NCI-H2029 treated with DMSO at 0.1 percent for 48 hours (cell line): ENCODE results near the gene CCS.
"Not testable (repeated sequence)": the region's sequence is repeated elsewhere in the genome, so short reads cannot be mapped to it uniquely, and the experiment has no call there.

Experiments used
- DNase-seq: peaks from one replicate; lab custom pipeline; 2025; lab: John Stamatoyannopoulos, UW

Gene CCS

GRCh38 chr11:66591175-66591574 lies 1.8 kb upstream of the CCS start:
- no peak for DNase-seq

DNA sequence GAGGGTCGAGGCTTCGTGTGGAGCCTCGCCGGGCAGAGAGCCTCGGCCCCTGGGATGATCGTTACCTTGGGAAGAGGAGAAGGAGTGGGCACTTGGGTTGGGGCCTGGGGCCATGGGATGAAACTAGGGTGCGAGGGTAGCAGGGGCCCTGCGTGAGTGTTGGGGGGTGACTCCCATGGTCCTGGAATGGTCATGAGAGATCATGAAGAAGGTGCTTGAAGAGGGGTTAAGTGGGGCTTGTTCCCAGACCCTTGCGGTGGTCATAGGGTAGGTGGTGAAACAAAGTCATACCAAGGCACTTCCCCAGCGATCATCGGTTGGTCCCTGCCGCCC lies 284 bp downstream of the CCS start:
- no peak for DNase-seq

DNA sequence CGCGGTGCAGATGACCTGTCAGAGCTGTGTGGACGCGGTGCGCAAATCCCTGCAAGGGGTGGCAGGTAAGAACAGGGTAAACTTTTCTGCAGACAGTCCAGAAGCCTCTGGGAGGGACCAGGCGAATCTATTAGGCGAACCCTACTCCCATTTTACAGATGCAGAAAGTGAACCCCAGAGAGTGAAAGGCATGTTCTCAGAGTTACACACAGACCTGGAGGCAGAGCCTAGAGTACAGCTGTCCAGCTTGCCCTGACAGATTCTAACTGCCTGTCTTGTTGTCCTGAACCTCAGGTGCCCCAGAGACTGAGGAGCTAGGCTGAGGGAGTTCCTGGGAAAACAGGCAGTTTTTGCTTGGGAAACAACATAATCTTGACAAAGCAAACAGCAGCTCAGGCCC lies 665 bp downstream of the CCS start:
- DNase-seq, result no peak

DNA sequence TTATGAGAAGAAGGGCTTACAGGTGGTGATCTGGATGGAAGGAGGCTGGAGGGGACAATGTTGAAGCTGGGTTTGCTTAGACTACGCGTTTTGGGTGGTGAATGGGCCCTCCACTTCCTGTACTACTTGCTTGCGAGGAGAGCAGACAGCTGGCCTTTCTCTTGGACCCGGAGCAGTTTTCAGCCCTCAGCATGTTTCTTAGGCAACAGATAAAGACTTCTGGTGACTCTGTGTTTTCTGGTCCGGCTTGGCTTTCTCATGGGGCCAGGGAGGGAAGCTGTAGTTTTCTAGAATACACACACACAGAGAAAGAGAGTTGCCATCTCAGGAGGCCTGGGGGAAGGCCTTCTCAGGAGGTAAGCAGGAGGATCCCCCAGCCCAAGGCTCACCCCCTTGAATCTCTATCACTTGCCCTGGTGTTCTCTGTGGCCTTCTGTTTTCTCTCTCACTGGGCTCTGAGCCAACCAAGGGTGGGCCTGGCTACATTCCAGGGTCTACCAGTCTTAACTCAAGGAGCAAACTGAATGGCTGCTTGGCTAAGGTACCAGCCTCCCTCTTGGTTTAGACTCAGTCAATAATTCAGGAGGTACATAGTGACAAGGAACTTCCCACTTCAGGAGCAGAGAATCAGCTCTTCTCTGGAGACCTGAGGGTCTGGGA lies 2.4 kb downstream of the CCS start:
- peak; percentile 70 for DNase-seq

DNA sequence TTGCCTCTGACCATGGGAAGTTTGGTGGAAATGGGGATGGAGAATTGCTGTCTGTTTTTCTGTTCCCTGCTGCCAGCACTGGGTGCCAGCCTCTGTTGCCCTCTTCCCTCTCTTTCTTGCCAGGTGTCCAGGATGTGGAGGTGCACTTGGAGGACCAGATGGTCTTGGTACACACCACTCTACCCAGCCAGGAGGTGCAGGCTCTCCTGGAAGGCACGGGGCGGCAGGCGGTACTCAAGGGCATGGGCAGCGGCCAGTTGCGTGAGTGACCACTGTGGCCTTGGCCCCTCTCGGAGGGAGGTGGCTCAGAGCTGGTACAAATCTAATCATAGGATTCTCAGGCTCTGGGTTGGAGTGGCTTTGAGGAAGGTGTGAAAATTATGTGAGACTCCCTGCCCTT lies 6.0 kb downstream of the CCS start:
- no peak for DNase-seq

GRCh38 chr11:66600219-66600618 lies 7.2 kb downstream of the CCS start:
- no peak for DNase-seq

- no peak for DNase-seq
These were observed 7.7 kb downstream of the CCS start for GRCh38 chr11:66600631-66601233.

GRCh38 chr11:66603072-66603471 lies 10.1 kb downstream of the CCS start:
- DNase-seq, result no peak

DNA sequence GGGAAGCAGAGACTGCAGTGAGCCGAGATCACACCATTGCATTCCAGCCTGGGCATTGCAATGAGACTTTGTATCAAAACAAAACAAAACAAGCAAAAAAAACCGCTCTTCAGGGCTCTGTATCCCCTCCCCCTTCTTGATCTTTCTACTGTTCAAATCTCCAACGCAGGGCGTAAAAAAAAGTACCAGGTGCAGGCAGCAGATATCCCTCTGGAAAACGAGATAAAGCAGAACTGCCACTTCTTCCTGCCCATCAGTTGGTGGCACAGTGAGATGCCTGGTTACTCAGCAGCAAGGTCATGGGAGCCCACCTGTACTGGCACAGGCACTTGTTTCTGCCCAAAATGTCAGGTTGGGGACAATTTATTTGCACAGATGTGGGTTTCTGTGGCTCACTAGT lies 11.2 kb downstream of the CCS start:
- DNase-seq, result no peak

- not testable (repeated sequence) for DNase-seq
These were observed 13.6 kb downstream of the CCS start for GRCh38 chr11:66606608-66607007.

GRCh38 chr11:66607126-66607834 lies 14.3 kb downstream of the CCS start:
- no peak for DNase-seq

GRCh38 chr11:66609721-66610617 lies 17.0 kb downstream of the CCS start:
- DNase-seq, result no peak

DNA sequence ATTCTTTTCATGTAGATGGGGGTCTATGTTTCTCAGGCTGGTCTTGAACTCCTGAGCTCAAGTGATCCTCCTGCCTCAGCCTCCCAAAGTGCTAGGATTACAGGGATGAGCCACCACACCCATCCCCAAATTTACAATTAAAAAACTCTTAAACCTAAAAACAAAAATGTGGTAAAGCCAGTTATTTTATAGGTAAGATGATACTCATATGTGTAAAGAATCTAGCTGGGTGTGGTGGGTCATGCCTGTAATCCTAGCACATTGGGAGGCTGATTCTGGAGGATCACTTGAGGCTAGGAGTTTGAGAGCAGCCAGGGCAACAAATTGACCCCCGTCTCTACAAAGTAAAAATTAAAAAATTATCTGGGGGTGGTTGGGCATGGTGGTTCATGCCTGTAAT lies 19.5 kb downstream of the CCS start:
- no peak for DNase-seq

- no peak for DNase-seq
These were observed 21.1 kb downstream of the CCS start for GRCh38 chr11:66614073-66614472.

- DNase-seq, result peak; percentile 98
These were observed 23.6 kb downstream of the CCS start, which contains the start of gene RBM14 for GRCh38 chr11:66616379-66617154. TSS of gene RBM14 (plus strand) at chr11:66616630. CDS start at chr11:66616721, 91 bp downstream.

- no peak for DNase-seq
These were observed 24.3 kb downstream of the CCS start for GRCh38 chr11:66617155-66617834.

- DNase-seq, result no peak
These were observed 26.1 kb downstream of the CCS start for GRCh38 chr11:66619080-66619554.

DNA sequence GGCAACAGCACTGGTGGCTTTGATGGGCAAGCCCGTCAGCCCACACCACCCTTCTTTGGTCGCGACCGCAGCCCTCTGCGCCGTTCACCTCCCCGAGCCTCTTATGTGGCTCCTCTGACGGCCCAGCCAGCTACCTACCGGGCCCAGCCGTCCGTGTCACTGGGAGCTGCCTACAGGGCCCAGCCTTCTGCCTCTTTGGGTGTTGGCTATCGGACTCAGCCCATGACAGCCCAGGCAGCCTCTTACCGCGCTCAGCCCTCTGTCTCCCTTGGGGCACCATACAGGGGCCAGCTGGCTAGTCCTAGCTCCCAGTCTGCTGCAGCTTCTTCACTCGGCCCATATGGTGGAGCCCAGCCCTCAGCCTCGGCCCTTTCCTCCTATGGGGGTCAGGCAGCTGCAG lies 31.5 kb downstream of the CCS start:
- no peak for DNase-seq

- no peak for DNase-seq
These were observed 32.2 kb downstream of the CCS start for GRCh38 chr11:66625041-66625751.

- DNase-seq, result no peak
These were observed 32.8 kb downstream of the CCS start for GRCh38 chr11:66625752-66626149.
